Mucosa of gallbladder (tissue), 1 donor: ENCODE results near the gene DSTYK. TPM values are rescaled to one million over a fixed set of nuclear protein-coding genes. Genes with fewer than 3 reads are reported as not detected.
"Not testable (repeated sequence)": the region's sequence is repeated elsewhere in the genome, so short reads cannot be mapped to it uniquely, and the experiment has no call there.

Source experiments
- DNase-seq: peaks from one replicate; pipeline ENCODE4 v3.0.0-alpha.2; 2020; ENCODE audit warnings: low spot score
- total RNA-seq: library from RNA; stranded (reverse); gene quantifications from one replicate; pipeline ENCODE4 v1.2.1, GENCODE V29; 2021
- donor health status: DM: no; HTN: no; CAD: no.

DSTYK gene
- total RNA-seq, 1 donor from 2014 or later = 12.4 TPM

- no peak for DNase-seq
Observed at GRCh38 chr1:205241366-205242030, 30.0 kb upstream of the DSTYK start.

DNA sequence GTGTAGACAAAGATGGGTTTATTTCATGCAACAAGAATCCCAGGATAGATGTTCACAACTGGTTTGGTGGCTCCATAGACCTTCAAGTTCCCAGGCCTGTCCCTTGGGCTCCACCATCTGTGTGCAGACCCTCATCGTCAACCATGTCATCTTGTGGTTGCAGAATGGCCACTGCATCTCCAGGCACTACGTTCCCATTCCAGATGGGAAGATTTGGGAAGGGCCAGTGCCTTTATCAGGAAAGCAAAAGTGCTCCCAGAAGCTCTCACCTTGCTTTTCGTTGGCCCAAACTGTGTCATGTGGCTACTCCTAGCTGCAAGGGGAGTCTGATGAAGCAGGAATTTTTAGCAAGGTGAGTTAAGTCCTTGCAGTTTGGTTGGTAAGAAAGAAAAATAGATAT, 29.1 kb upstream of the DSTYK start:
- no peak for DNase-seq

- DNase-seq = no peak
Observed at GRCh38 chr1:205240118-205240517, 28.6 kb upstream of the DSTYK start.

GRCh38 chr1:205239078-205239477, 27.6 kb upstream of the DSTYK start:
- DNase-seq = no peak

- DNase-seq = no peak
Observed at GRCh38 chr1:205237526-205238484, 26.3 kb upstream of the DSTYK start.

- no peak for DNase-seq
Observed at GRCh38 chr1:205236951-205237475, 25.5 kb upstream of the DSTYK start.

- no peak for DNase-seq
Observed at GRCh38 chr1:205236526-205236925, 25.0 kb upstream of the DSTYK start.

- no peak for DNase-seq
Observed at GRCh38 chr1:205235951-205236350, 24.4 kb upstream of the DSTYK start.

- DNase-seq = not testable (repeated sequence)
Observed at GRCh38 chr1:205233986-205234385, 22.5 kb upstream of the DSTYK start.

GRCh38 chr1:205232945-205233397, 21.5 kb upstream of the DSTYK start:
- no peak for DNase-seq

DNA sequence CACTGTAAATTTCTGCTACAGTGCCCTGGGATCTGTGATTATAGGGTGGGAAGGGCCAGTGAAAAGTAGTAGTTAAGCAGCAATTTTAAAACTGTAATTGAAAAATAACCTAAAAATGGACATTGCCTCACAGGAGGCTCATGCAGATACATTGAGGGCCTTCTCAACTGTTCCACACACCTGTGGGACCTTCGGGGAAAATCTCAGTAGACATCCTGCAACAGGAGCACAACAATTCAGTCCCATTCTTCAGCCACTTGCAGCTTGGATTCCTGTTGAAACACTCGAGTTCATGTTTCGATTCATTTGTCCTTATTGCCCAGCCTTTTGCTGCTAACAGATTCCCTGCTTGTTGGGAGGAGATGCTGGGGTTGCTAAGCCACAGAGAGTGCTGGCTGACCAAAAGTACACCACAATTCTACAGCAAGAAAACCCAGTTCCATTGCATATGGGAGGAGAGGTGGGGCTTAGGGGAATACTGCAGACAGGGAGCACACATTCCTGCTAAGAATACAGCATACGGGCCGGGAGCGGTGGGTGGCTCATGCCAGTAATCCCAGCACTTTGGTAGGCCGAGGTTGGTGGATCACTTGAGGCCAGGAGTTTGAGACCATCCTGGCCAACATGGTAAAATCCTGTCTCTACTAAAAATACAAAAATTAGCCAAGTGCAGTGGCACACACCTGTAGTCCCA, 20.8 kb upstream of the DSTYK start:
- no peak for DNase-seq

GRCh38 chr1:205230982-205231381, 19.5 kb upstream of the DSTYK start:
- no peak for DNase-seq

- no peak for DNase-seq
Observed at GRCh38 chr1:205229916-205230700, 18.6 kb upstream of the DSTYK start.

DNA sequence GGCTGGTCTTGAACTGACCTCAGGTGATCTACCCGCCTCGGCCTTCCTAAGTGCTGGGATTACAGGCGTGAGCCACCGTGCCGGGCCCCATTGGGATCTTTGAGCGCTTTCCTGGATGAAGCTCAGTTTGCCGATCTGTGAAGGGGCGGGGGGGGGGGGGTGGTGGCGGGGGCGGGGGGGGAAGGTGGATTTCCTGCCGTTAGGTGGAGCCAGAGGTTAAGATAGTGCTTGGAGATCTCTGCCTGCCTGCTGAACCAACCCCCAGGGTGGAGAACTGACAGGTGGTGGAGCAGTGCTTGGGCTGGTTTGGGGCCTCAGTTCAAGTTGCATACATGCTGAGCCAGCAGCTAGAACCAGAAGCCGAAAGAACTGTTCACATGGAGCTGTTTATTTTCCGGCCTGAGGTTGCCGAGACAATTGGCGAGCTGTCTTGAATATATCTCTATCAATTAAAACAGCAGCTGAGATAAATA, 17.9 kb upstream of the DSTYK start:
- peak; percentile 46 for DNase-seq

- DNase-seq = no peak
Observed at GRCh38 chr1:205228093-205228521, 16.6 kb upstream of the DSTYK start.

DNA sequence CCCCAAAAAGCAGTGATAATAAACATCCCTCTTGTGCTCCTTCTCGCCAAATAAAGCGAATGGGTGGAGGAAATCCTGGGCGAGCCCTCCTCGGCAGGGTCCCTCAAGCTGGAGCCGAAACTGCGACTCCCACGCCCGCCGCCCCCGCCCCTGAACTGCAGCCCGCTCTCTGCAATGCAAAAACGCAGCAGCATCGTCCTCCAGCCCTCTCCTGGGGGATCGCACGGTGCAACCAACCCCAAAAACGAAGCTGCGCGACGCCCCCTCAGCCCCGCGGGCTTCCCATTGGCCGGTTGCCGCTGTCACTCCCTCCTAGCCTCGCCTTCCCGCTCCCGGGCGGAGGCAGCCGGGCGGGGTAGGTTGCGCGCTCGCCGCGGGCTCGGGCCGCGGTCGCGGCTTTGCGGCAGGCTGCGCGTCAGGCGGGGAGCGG, 16.1 kb upstream of the DSTYK start, which contains the start of gene TMCC2:
TSS of gene TMCC2 (plus strand) at position 363 of the 430 bp plus-strand sequence. CDS start 619 bp downstream, outside the sequence.
- peak; percentile 85 for DNase-seq

DNA sequence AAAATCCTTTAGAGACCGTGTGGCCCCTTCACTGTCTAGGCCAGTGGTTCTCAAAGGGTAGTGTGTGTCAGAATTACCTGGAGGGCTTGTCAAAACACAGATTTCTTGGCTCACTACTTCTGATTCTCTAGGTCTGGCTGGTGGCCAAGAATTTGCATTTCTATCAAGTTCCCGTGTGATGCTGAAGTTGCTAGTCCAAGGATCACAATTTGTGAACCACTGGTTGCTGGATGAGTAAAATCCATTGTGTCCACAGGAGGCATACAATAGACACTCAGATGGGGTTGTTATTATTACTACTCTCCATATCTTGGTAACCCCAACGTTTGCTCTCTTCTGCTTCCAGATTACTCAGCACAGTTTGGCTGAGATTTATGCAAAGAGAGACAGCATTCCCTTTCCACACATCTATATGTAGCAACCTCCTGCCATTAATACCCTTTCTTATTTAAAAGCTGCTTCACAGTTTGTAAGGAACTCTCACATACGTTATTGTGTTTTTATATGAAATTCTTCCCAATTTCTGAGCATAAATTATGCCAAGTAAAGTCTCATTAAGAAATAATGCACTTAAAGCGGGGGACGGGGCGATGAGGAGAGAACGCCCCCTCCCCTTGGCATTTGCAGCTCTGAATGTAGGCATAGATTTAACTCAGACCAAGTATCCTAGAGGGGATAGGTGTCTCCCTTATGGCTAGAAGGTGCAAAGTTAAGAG, 15.5 kb upstream of the DSTYK start:
- DNase-seq = no peak

DNA sequence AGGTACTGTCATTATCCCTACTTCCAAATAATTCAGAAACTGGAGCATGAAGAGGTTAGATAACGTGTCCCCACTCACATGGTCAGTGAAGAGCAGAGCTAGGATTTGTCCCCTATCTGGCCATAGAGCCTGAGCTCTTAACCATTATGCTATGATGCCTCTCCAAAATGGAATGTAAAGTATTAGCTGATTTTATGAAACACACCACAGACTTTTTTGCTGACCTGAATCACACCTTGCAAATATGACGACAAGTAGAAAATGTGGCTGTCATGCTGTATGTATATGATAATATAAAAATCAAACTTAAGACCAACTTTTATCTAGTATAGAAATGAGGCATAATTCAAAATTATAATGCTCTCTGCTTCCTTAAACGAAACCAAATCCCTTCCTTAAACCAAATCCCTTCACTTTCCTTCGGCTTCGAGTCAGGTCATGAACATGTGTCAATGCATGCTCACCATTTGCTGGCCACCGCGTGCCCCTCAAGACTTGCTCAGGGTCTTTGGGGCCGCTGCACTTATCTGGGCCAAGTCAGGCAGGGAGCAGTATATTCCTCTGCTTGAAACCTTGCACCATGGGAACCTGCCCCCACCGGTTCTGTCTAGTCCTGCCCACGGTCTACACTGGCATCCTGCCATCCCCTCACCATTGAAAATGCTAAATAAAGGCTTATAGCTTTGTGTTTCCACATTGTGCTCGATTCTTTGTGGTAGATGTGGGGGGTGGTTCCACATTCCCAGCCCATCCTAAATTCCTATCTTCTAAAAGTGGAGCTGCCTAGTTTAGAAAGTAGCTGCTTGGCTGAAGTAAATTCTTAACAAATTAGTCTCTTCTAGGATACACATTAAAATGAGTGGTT, 14.6 kb upstream of the DSTYK start:
- no peak for DNase-seq

DNA sequence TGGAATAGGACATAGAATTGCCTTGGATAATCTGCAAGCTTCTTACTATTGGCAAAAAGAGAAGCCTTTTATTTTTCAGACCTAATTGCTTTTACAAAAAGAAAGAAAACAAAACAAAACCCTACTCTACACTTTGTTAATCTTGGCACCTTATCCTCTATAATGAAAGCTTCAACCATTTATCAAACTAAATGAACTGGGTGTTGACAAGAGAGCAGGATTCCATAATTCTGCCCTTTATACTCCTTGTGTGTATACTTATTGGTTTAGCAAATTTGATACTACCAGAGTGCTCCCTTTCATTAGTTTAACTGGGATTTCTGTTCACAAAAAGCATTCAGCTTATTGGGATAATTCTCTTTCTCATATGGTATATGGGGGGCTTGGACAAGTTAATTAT, 13.2 kb upstream of the DSTYK start:
- DNase-seq = no peak
